Activated CD4-positive, alpha-beta memory T cell treated with anti-CD3 and anti-CD28 coated beads, Interleukin-2, amount 10 ng/mL, durations not matched to agents 7 days and 5 days (primary cell): ENCODE results near the gene ASTN2. TPM values are rescaled to one million over a fixed set of nuclear protein-coding genes. Genes with fewer than 3 reads are reported as not detected.

Source experiments
- CTCF ChIA-PET: fragments of 350-600 bp; sonication (Branson Sonifier 250); formaldehyde crosslinking; loops from one replicate; lab custom pipeline; 2021; ENCODE audit warnings: antibody characterized with exemption, inconsistent platforms; lab: Charles Lee
- POLR2A ChIA-PET: fragments of 350-600 bp; sonication (Branson Sonifier 250); formaldehyde crosslinking; loops from one replicate; lab custom pipeline; 2021; ENCODE audit warnings: antibody characterized with exemption; lab: Charles Lee
- DNase-seq: peaks from one replicate; pipeline ENCODE4 v3.0.0-alpha.2; 2020
- H3K27ac Mint-ChIP-seq: one replicate; pipeline ENCODE4 v1.8.0; 2021; ENCODE audit warnings: mild to moderate bottlenecking, mixed read lengths
- H3K27me3 Mint-ChIP-seq: one replicate; pipeline ENCODE4 v1.8.0; 2021; ENCODE audit warnings: mixed read lengths
- H3K36me3 Mint-ChIP-seq: one replicate; pipeline ENCODE4 v1.8.0; 2021; ENCODE audit warnings: low read depth, mixed read lengths
- H3K4me1 Mint-ChIP-seq: one replicate; pipeline ENCODE4 v1.8.0; 2021; ENCODE audit warnings: mixed read lengths
- H3K4me3 Mint-ChIP-seq: one replicate; pipeline ENCODE4 v1.8.0; 2021; ENCODE audit warnings: mild to moderate bottlenecking, mixed read lengths
- H3K9me3 Mint-ChIP-seq: one replicate; pipeline ENCODE4 v1.8.0; 2021; ENCODE audit warnings: mixed read lengths
- total RNA-seq, 2 experiments: library from RNA; stranded (reverse); gene quantifications; one replicate each; pipeline ENCODE4 v1.2.3, GENCODE V29; 2021

The ASTN2 gene
- total RNA-seq, 2 experiments from 2014 or later: 2.5 to 3.0 TPM

DNA sequence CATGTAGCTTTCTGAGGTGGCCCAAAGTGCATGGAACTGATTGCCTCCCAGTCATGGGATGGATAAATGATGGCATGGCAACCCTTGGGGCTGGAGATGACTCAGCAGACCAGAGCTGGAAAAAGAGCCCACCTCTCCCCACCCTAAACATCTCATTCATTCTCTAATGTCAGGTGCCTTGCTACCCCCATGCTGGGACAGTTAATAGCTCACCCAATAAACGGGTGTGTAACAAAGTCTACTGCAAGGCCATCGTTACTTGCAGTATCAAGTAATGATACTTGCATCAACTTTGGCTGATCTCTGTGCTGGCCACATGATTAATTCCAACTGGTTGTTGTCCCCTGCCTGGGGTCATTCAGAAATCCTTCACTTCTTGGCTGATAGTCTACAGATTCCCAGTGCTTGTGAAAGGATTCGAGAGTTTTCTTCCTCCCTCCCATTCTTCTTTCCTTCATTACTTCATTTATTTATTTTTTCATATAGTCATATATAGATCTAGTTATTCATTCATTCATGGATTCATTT, 850.5 kb downstream of the ASTN2 start:
- Mint-ChIP-seq H3K27ac (no peak overlapping the region), H3K9me3 (no peaks in the 10 kb centered on the region), H3K27me3 (no peaks in the 10 kb centered on the region), H3K4me1 (no peaks in the 10 kb centered on the region), H3K4me3 (no peak overlapping the region), H3K36me3 (no peaks in the 10 kb centered on the region)
- POLR2A ChIA-PET: no interaction called here
- DNase-seq: no peak
- CTCF ChIA-PET: no interaction called here

DNA sequence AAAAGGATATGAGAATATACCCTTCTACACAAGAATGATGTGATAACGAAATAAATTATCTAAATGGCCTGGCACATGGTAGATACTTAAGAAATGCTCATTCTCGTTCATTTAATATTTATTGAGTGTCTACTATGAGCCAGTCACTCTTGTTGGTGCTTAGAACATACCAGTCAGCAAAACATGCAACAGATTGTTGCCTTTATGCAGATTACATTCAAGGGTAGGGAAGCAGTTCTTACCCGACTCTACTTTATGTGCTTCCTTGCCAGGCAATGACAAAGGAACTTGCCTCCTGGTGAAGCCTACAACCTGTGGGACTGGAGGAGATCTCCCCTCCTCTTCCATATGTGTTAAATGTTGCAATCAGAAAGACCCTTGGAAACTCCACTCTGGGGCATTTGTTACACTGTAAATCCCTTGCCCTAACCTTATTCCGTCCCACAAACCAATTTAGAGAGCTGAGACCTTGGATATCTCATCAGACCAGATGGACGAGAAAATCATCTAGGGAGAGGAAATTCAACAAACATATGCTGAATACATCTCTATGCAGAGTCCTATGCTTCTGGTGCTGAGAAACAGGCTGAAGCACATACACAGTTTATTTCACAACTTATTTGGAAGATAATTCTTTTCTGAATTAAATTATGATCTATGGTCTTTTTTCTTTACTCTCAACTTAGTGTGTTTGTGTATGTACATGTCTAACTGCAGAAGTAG, 855.9 kb downstream of the ASTN2 start:
- DNase-seq: no peak
- Mint-ChIP-seq H3K9me3 (no peaks in the 10 kb centered on the region), H3K27ac (no peak overlapping the region), H3K4me3 (no peak overlapping the region), H3K27me3 (no peaks in the 10 kb centered on the region), H3K4me1 (no peaks in the 10 kb centered on the region), H3K36me3 (no peaks in the 10 kb centered on the region)
- POLR2A ChIA-PET: no interaction called here
- CTCF ChIA-PET: no interaction called here

DNA sequence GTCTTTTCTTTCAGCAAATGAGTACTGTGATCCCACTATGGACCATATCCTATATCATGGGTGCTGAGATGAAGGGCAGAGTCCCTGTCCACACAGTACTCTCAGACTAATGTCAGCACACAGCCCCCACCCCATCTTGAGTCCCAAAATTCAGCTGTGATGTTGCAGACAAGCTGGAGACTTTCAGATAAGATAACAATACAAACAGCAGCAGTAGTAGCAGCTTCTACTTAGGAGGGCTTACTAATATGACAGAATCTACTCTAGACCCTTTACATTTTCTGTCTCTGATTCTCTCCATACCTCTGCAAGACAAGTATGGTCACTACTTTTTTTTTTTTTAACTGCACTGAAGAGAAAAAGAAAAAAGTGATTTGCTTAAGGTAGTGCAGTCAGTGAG, 856.8 kb downstream of the ASTN2 start:
- no peak overlapping the region for H3K27ac Mint-ChIP-seq
- H3K9me3 Mint-ChIP-seq: no peaks in the 10 kb centered on the region
- H3K4me3 Mint-ChIP-seq: no peak overlapping the region
- no peaks in the 10 kb centered on the region for H3K27me3 Mint-ChIP-seq
- ChIA-PET POLR2A (no interaction called here), CTCF (no interaction called here)
- DNase-seq: no peak
- H3K4me1 Mint-ChIP-seq: no peaks in the 10 kb centered on the region
- no peaks in the 10 kb centered on the region for H3K36me3 Mint-ChIP-seq

DNA sequence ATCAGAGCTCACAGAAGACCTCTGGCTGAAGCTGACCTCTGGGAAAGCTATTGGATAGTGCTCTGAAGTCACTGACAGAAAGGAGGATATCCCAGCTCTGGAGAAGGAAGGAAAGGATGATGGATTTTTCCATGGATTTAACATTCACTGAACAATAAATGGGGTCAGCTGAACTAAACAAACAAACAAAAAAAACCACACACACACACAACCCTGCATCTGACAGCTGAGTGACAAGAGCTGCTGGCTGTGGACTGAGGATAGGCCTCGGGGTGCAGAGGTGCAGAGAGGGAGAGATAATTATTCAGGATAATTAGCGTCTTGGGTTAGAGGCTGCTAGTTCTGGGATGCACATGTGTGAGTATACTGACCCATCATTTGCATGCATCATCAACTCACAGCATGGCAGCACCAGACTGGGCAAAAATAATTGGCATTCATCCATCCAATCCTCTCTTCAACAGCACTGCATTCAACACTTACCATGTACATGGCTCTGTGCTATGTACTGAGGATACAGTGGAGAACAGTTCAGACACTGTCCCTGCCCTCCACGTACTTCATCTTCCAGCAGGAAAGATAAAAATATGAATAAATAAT, 859.2 kb downstream of the ASTN2 start:
- Mint-ChIP-seq H3K4me1 (no peaks in the 10 kb centered on the region), H3K9me3 (no peaks in the 10 kb centered on the region), H3K27ac (no peak overlapping the region), H3K36me3 (no peaks in the 10 kb centered on the region), H3K4me3 (no peak overlapping the region), H3K27me3 (no peaks in the 10 kb centered on the region)
- CTCF ChIA-PET: no interaction called here
- POLR2A ChIA-PET: no interaction called here
- DNase-seq: no peak

DNA sequence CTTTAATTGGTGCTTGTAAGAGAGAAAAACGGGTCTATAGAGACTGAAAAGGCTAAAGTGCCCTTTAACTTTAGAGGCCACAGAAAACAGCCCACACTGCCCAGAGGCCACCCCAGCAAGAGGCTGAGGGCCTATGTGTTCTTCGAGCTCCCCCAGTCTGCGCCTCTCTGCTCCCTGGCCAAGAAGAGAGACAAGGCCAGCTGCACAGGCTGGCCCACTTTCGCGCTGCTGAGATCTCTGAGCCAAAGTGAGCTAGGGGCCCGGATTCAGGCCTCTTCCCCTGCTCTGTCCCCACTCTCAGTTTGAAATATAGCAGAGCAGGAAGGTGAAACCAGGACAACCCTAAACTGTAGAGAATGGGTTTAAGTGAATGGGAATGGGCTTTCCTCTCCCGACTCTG, 859.7 kb downstream of the ASTN2 start:
- no peak overlapping the region for H3K4me3 Mint-ChIP-seq
- no peak for DNase-seq
- no peaks in the 10 kb centered on the region for H3K9me3 Mint-ChIP-seq
- H3K36me3 Mint-ChIP-seq: no peaks in the 10 kb centered on the region
- ChIA-PET POLR2A (no interaction called here), CTCF (no interaction called here)
- H3K27me3 Mint-ChIP-seq: no peaks in the 10 kb centered on the region
- no peak overlapping the region for H3K27ac Mint-ChIP-seq
- no peaks in the 10 kb centered on the region for H3K4me1 Mint-ChIP-seq

DNA sequence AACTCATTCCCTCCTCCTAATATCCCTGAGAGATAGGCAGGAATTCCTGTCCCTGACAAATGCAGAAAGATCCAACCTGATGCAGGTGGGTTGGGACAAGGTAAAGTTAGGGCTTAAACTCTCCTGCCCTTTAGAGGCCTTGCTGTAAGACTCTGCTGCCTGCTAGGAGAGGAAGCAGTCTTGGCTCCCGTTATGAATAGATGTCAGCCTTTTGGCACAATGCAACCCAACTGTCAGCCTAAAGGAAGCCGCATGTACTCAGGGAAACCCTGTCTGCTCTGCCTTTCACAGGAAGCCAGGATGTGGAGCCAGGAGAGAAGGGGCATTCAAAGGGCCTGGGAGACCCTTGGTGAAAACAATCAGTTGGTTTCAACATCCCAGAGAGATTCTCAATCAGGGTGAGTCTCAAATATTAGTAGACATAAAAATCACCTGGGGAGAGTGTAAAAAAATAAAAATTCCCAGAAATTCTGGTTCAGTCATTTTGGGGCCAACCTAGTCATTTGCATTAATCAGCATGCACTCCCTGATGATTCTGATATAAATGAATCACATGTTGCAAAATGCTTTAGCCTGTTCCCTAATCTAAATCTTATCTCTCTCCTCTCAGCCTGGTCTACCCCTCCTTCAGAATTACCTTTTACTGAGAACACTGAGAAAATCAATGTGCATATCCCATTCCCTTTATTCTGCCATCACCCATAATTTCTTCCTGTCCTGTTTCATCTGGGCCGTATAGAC, 864.0 kb downstream of the ASTN2 start:
- Mint-ChIP-seq H3K4me3 (no peak overlapping the region), H3K27me3 (no peaks in the 10 kb centered on the region), H3K4me1 (peaks cover 4% of the 10 kb centered on the region), H3K36me3 (no peaks in the 10 kb centered on the region), H3K27ac (no peak overlapping the region), H3K9me3 (no peaks in the 10 kb centered on the region)
- DNase-seq: no peak
- ChIA-PET CTCF (no interaction called here), POLR2A (no interaction called here)

DNA sequence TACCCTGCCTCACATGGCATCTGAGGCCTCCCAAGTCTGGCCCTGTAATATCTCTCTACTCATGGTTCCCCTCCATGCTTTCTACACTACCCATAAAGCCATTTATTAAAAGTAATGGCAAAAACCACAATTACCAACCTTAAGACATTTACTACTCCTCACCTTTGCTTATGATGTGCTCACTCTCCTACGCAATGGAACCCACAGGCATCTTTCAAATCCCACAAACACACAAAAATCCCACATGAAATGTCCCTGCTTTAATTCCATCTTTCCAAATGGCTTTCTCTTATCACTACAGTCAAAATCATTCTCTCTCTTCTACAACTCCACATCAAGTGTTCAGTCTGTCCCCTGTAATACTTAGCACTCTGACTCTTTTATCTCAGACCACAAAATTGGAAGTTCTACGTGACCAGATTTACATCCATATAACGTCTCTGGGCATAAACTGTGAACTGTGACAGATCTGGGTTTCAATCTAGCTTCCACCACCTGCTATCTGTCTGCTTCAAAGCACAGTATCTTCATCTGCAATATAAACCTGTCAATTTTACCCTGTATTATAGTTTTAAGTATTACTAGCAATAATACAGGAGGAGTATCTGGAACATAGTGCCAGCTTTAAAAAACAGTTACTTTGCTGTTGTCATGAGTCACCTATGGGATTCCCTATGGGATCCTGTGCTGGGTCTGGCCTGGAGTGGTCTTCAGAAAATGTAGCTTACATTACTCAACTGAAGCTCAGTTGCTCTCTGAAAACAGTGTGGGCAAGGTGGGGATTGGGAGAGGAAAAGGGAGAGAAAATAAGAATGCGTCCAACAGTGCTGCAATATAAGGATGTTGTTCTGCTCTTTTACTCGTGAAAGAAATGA, 864.8 kb downstream of the ASTN2 start:
- POLR2A ChIA-PET: no interaction called here
- CTCF ChIA-PET: no interaction called here
- H3K4me3 Mint-ChIP-seq: no peak overlapping the region
- DNase-seq: no peak
- H3K36me3 Mint-ChIP-seq: no peaks in the 10 kb centered on the region
- H3K4me1 Mint-ChIP-seq: peaks cover 4% of the 10 kb centered on the region
- H3K9me3 Mint-ChIP-seq: no peaks in the 10 kb centered on the region
- H3K27me3 Mint-ChIP-seq: no peaks in the 10 kb centered on the region
- no peak overlapping the region for H3K27ac Mint-ChIP-seq

DNA sequence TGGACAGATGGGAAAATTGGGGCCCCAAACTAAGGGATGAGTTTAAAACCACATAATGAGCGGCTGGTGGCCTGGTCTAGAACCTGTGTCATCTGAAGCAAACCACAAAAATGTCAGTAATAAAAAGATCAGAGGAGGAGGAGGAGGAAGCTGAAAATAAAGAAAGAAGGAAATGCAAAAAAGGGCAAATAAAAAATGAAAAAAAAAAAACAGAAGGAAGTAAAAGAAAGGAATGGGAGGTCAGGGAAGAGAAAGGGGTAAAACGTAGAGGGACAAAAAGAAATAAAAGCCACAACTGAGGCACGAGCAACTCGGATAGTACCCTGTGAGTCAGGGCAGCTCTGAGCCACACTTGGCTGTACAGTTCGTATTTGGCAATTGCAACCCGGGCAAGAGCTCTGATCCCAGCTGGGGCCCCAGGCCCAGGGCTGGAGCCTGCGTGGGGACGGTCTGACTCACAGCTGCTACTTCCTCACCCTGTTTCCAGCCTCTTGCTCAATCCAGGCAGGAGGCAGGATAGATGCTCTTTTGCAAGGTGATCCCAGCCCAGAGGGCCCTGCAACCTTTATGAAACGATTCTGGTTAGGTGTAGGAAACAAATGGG, 865.7 kb downstream of the ASTN2 start:
- Mint-ChIP-seq H3K4me1 (peaks cover 4% of the 10 kb centered on the region), H3K36me3 (no peaks in the 10 kb centered on the region), H3K27ac (no peak overlapping the region), H3K4me3 (no peak overlapping the region), H3K9me3 (no peaks in the 10 kb centered on the region), H3K27me3 (no peaks in the 10 kb centered on the region)
- POLR2A ChIA-PET: no interaction called here
- no peak for DNase-seq
- CTCF ChIA-PET: no interaction called here

DNA sequence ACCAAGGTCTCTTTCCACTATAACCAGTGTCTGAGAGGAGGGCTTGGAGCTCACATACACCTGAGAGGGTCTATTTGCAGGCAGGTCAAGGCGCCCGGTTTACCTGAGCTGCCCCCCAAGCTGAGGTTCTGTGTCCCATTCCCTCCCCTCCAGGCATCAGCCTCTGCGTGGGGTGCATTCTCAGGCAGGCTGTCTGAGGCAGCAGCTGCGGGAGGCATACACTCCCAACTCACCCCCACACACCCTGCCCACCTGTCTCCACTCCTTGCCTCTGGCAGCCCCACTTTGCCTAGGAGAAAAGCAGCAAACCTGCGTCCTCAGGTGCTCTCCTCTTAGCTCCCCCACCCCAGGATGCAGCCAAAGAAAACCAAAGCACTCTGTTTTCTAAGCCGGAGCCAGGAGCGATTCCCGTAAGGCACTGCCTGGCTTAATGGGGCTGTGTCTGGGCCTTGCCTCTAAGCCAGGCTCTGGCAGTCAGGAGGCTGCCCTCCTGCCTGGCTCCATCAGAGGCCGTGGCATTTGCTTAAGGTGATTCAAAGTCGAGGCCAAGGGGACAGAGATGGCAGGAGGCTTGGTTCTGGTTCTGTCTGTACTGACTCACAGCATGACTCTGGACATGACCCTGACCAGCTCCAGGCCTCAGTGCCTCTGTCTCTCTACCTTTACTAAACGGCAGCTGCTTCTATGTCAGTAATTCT, 867.0 kb downstream of the ASTN2 start:
- POLR2A ChIA-PET: no interaction called here
- Mint-ChIP-seq H3K36me3 (no peaks in the 10 kb centered on the region), H3K27me3 (no peaks in the 10 kb centered on the region), H3K27ac (no peak overlapping the region), H3K4me3 (no peak overlapping the region), H3K9me3 (no peaks in the 10 kb centered on the region), H3K4me1 (peaks cover 4% of the 10 kb centered on the region)
- DNase-seq: no peak
- CTCF ChIA-PET: no interaction called here

DNA sequence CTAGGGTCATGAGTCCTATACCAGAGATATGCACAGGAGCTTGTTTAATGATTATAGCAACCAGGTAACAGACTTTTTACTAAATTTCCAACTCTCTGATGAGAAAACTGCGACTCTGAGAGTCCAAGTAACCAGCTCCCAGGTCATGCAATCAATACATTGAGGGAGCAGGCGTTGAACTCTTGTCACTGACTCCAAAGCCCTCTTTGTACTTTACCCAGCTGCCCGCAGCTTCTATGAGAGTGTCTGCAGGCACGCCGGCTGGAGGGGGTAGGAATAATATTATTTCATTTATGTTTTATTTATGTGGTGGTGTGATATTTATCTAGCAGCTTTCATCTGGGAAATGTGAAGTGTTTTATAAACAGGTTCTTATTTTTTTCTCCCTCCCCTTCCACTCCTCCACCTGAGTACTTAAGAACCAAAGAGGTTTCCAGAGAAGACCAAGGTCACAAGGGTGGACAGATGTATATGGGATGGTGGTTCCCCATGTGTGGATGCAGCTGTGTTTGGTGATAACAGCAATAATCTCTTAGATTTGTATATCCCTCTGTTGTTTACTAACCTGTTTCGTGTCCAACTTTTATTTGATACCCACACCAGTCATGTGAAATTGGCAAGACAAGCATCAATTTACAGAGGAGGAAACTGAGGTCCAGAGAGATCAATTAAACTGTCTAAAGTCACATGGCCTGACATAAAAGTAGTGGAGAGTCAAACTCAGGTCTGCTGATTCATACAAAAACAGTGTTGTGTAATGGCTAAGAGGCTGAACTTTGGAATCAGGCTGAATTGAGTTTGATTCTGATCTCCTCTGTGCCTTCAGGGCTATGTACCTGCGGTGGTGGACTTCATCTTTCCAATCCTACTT, 867.9 kb downstream of the ASTN2 start:
- no peak overlapping the region for H3K27ac Mint-ChIP-seq
- ChIA-PET CTCF (no interaction called here), POLR2A (no interaction called here)
- H3K4me1 Mint-ChIP-seq: peaks cover 4% of the 10 kb centered on the region
- no peak for DNase-seq
- H3K9me3 Mint-ChIP-seq: no peaks in the 10 kb centered on the region
- H3K36me3 Mint-ChIP-seq: no peaks in the 10 kb centered on the region
- no peak overlapping the region for H3K4me3 Mint-ChIP-seq
- H3K27me3 Mint-ChIP-seq: no peaks in the 10 kb centered on the region

DNA sequence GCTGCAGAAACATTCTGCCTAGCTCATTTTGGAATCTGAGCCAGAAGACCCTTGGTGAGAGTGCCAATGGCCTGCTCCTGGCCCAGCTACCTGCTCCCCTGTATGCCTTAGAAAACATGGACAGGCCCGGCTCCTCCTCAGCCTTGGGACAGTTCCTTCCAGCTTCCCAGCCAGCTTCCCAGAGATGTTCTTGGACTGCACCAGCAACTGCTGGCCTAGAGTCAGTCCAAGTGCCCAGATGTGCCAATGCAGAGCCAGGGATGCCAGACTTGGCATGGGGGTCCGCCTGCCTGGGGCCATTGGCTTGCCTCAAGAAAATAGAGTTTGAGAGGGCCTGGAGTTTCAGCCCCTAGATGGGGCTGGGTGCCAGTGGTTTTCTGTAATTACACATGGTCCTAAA, 870.0 kb downstream of the ASTN2 start:
- Mint-ChIP-seq H3K4me3 (no peak overlapping the region), H3K9me3 (no peaks in the 10 kb centered on the region), H3K27me3 (no peaks in the 10 kb centered on the region), H3K27ac (no peak overlapping the region), H3K36me3 (no peaks in the 10 kb centered on the region), H3K4me1 (peaks cover 4% of the 10 kb centered on the region)
- DNase-seq: no peak
- POLR2A ChIA-PET: no interaction called here
- CTCF ChIA-PET: no interaction called here
